HCT116 (cell line): Measurements from ENCODE around the gene BRAT1. TPM values are rescaled to one million over a fixed set of nuclear protein-coding genes. Genes with fewer than 3 reads are reported as not detected.

Experiments used
- ATAC-seq: fragments of 200-7000 bp; cut with Tn5 transposase; 2 replicates; pipeline ENCODE4 v1.9.1; 2020; ENCODE audit warnings: mild to moderate bottlenecking, moderate library complexity
- BruUV-seq: library from RNA; stranded (reverse); fragments of 400-500 nt; replicated peaks from 2 replicates; lab custom pipeline; 2021; lab: Mats Ljungman, UMichigan
- CTCF ChIA-PET: fragments of 300-600 bp; sonication (Branson Sonifier 250); formaldehyde crosslinking; loops from one replicate; lab custom pipeline; 2021; ENCODE audit warnings: antibody characterized with exemption; lab: Charles Lee
- POLR2A ChIA-PET: fragments of 300-600, 350-600 bp; sonication (Branson Sonifier 250); formaldehyde crosslinking; loops from one replicate; lab custom pipeline; 2021; ENCODE audit warnings: antibody characterized with exemption; lab: Charles Lee
- RAD21 ChIA-PET, 2 experiments: fragments of 300-600 bp; sonication (Branson Sonifier 250); formaldehyde crosslinking; loops; one replicate each; lab custom pipeline; 2023; ENCODE audit warnings: low total read pairs in 2 of 2; ENCODE audit not compliant: uncharacterized antibody in 2 of 2, unreplicated experiment in 2 of 2, low non-redundant PET in 1 of 2; lab: Charles Lee
- DNase-seq: peaks from one replicate; pipeline ENCODE4 v3.0.0-alpha.2; 2010; ENCODE audit warnings: low read depth, low spot score
- H2AFZ ChIP-seq: fragments of 200-600 bp; shearing (Covaris generic), sonication (generic); 2 replicates; pipeline ENCODE4 v1.6.1; 2017; ENCODE audit warnings: low read depth, mixed run types, mixed read lengths, antibody characterized with exemption, low read length; ENCODE audit not compliant: poor library complexity, severe bottlenecking
- H3K27ac ChIP-seq: 2 replicates; pipeline ENCODE4 v1.5.1; 2012; ENCODE audit warnings: low read depth, low read length
- H3K27me3 ChIP-seq: fragments of 200-600 bp; sonication (generic); 2 replicates; pipeline ENCODE4 v1.6.1; 2016; ENCODE audit warnings: mixed run types, low read length, mixed read lengths; ENCODE audit not compliant: insufficient read depth
- H3K36me3 ChIP-seq, 2 experiments: fragments of 200-500 bp in 1 of 2; fragments of 200-600 bp in 1 of 2; sonication (Bioruptor generic) in 1 of 2; sonication (generic) in 1 of 2; 2 replicates each; pipeline versions ENCODE4 v1.5.1 to v1.6.1; 2014 to 2016; ENCODE audit warnings: low read length in 2 of 2, inconsistent platforms in 1 of 2, mixed read lengths in 1 of 2, mixed run types in 1 of 2; ENCODE audit not compliant: insufficient read depth in 2 of 2, control insufficient read depth in 1 of 2
- H3K4me1 ChIP-seq, 2 experiments: fragments of 200-600 bp in 1 of 2; sonication (generic) in 1 of 2; 2 replicates each; pipeline versions ENCODE4 v1.5.1 to v1.6.1; 2012 to 2017; ENCODE audit warnings: low read length in 2 of 2, inconsistent platforms in 1 of 2, mild to moderate bottlenecking in 1 of 2, mixed read lengths in 1 of 2, mixed run types in 1 of 2, moderate library complexity in 1 of 2; ENCODE audit not compliant: insufficient read depth in 2 of 2, control insufficient read depth in 1 of 2
- H3K4me2 ChIP-seq: fragments of 200-600 bp; sonication (generic); 2 replicates; pipeline ENCODE4 v1.6.1; 2017; ENCODE audit warnings: mixed run types, low read length, mixed read lengths
- H3K4me3 ChIP-seq, 2 experiments: fragments of 200-600 bp in 1 of 2; sonication (generic) in 1 of 2; replicated peaks in 1 of 2; 2 replicates each; pipeline ENCODE4 v1.5.1; 2011 to 2016; ENCODE audit warnings: low read length in 2 of 2, control low read depth in 1 of 2, low read depth in 1 of 2, mild to moderate bottlenecking in 1 of 2, mixed read lengths in 1 of 2, mixed run types in 1 of 2
- H3K79me2 ChIP-seq: fragments of 200-600 bp; sonication (generic); 2 replicates; pipeline ENCODE4 v1.6.1; 2017; ENCODE audit warnings: mild to moderate bottlenecking, mixed run types, low read length, moderate library complexity, mixed read lengths; ENCODE audit not compliant: insufficient read depth
- H3K9ac ChIP-seq: fragments of 200-600 bp; sonication (generic); 2 replicates; pipeline ENCODE4 v1.6.1; 2016; ENCODE audit warnings: low read length, mixed read lengths
- H3K9me2 ChIP-seq: fragments of 200-600 bp; sonication (generic), shearing (Covaris generic); 2 replicates; pipeline ENCODE4 v1.6.1; 2017; ENCODE audit warnings: mixed run types, mild to moderate bottlenecking, moderate library complexity; ENCODE audit not compliant: insufficient read depth
- H3K9me3 ChIP-seq, 2 experiments: fragments of 200-500 bp in 1 of 2; fragments of 200-600 bp in 1 of 2; sonication (Bioruptor generic) in 1 of 2; sonication (generic) in 1 of 2; 2 replicates each; pipeline ENCODE4 v1.6.1; 2014 to 2017; ENCODE audit warnings: low read length in 2 of 2, mixed read lengths in 2 of 2, inconsistent platforms in 1 of 2, low read depth in 1 of 2, mild to moderate bottlenecking in 1 of 2, mixed run types in 1 of 2, moderate library complexity in 1 of 2; ENCODE audit not compliant: control insufficient read depth in 1 of 2, insufficient read depth in 1 of 2
- H4K20me1 ChIP-seq: fragments of 200-600 bp; sonication (generic), shearing (Covaris generic); 2 replicates; pipeline ENCODE4 v1.6.1; 2017; ENCODE audit warnings: mixed run types, mild to moderate bottlenecking, moderate library complexity; ENCODE audit not compliant: insufficient read depth
- CBX3 ChIP-seq: IDR thresholded peaks from 2 replicates; pipeline ENCODE4 v1.6.1; 2012; ENCODE audit warnings: low read depth
- CEBPB ChIP-seq: IDR thresholded peaks from 2 replicates; pipeline ENCODE4 v1.6.1; 2012; ENCODE audit warnings: low read depth
- RAD21 ChIP-seq: IDR thresholded peaks from 2 replicates; pipeline ENCODE4 v1.6.1; 2012; ENCODE audit warnings: low read depth, mild to moderate bottlenecking
- ZFX ChIP-seq: fragments of 450-650 bp; IDR thresholded peaks from 2 replicates; pipeline ENCODE4 v1.6.1; 2017
- intact Hi-C: fragments of 100-400 bp; cut with micrococcal nuclease; formaldehyde crosslinking; loops from 2 replicates; pipeline ENCODE4 v1.10.0; 2022
- total RNA-seq: library from RNA; stranded (reverse); gene quantifications from one replicate; pipeline ENCODE4 v1.2.1, GENCODE V29; 2021; ENCODE audit not compliant: unreplicated experiment
- TF ChIP-seq, protein P1 (sequence below), 3 experiments: fragments of 200-600 bp in 1 of 3; sonication (generic) in 1 of 3; IDR thresholded peaks in 2 of 3; conservative IDR thresholded peaks in 1 of 3; 2 replicates each; pipeline ENCODE4 v1.5.1; 2012 to 2017; ENCODE audit warnings: low read depth in 2 of 3, low read length in 2 of 3, antibody characterized with exemption in 1 of 3, borderline replicate concordance in 1 of 3, control low read depth in 1 of 3, mild to moderate bottlenecking in 1 of 3, mixed read lengths in 1 of 3, mixed run types in 1 of 3, moderate library complexity in 1 of 3; ENCODE audit not compliant: insufficient read depth in 1 of 3
- TF ChIP-seq, protein P2 (sequence below): IDR thresholded peaks from 2 replicates; pipeline ENCODE4 v1.6.1; 2011; ENCODE audit warnings: mild to moderate bottlenecking, low read length, moderate library complexity; ENCODE audit not compliant: insufficient replicate concordance; ENCODE audit errors: extremely low read depth

Gene BRAT1
- total RNA-seq, 1 experiment from 2014 or later: 47.6 TPM

DNA sequence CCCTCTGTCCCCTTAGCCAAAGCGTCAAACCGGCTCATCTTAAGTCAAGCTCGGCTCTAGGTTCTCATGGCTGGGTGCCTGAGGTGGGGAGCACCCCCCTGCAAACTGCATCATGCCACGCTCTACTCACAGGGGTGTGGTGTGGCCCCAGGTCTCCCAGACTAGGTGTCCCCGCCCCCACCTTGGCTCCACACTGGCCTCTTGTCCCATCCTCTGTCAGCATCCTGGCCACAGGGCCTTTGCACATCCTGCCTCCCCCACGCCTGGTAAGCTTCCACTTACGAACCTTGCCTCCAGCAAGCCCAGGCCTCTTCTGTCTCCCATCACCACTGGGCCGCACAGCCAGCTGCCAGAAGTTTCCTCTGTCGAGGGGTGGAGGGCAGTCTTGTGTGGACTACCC, 58.9 kb downstream of the BRAT1 start:
- no peaks in the 10 kb centered on the region for H3K79me2 ChIP-seq
- TF ChIP-seq RAD21 (no peak), CEBPB (no peak), CBX3 (no peak), ZFX (no peak)
- TF ChIP-seq, protein P1, sequence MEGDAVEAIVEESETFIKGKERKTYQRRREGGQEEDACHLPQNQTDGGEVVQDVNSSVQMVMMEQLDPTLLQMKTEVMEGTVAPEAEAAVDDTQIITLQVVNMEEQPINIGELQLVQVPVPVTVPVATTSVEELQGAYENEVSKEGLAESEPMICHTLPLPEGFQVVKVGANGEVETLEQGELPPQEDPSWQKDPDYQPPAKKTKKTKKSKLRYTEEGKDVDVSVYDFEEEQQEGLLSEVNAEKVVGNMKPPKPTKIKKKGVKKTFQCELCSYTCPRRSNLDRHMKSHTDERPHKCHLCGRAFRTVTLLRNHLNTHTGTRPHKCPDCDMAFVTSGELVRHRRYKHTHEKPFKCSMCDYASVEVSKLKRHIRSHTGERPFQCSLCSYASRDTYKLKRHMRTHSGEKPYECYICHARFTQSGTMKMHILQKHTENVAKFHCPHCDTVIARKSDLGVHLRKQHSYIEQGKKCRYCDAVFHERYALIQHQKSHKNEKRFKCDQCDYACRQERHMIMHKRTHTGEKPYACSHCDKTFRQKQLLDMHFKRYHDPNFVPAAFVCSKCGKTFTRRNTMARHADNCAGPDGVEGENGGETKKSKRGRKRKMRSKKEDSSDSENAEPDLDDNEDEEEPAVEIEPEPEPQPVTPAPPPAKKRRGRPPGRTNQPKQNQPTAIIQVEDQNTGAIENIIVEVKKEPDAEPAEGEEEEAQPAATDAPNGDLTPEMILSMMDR (IDR thresholded peaks at IDR 0.05 in 2 of 3, conservative IDR thresholded peaks at IDR 0.05 in 1 of 3; ENCODE audit: borderline replicate concordance in 1 of 3, insufficient read depth in 1 of 3, low read depth in 2 of 3, low read length in 2 of 3): no peak
- TF ChIP-seq, protein P2, sequence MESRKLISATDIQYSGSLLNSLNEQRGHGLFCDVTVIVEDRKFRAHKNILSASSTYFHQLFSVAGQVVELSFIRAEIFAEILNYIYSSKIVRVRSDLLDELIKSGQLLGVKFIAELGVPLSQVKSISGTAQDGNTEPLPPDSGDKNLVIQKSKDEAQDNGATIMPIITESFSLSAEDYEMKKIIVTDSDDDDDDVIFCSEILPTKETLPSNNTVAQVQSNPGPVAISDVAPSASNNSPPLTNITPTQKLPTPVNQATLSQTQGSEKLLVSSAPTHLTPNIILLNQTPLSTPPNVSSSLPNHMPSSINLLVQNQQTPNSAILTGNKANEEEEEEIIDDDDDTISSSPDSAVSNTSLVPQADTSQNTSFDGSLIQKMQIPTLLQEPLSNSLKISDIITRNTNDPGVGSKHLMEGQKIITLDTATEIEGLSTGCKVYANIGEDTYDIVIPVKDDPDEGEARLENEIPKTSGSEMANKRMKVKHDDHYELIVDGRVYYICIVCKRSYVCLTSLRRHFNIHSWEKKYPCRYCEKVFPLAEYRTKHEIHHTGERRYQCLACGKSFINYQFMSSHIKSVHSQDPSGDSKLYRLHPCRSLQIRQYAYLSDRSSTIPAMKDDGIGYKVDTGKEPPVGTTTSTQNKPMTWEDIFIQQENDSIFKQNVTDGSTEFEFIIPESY: no peak
- TF ChIP-seq, all 23 proteins: peak for 0
- no peaks in the 10 kb centered on the region for H3K9me3 ChIP-seq
- no peaks in the 10 kb centered on the region for H3K27me3 ChIP-seq
- BruUV-seq: no TSS peak
- no peak overlapping the region for H3K27ac ChIP-seq
- CTCF ChIA-PET: no interaction called here
- H3K9me2 ChIP-seq: no peaks in the 10 kb centered on the region
- ATAC-seq: no peak
- no peak overlapping the region for H3K4me2 ChIP-seq
- no peak overlapping the region for H3K4me3 ChIP-seq
- H2AFZ ChIP-seq: no peak overlapping the region
- RAD21 ChIA-PET: no interaction called here
- no peaks in the 10 kb centered on the region for H3K36me3 ChIP-seq
- POLR2A ChIA-PET: no interaction called here
- DNase-seq: no peak
- H4K20me1 ChIP-seq: no peaks in the 10 kb centered on the region
- no peaks in the 10 kb centered on the region; a peak in 1 of 4 replicates for H3K4me1 ChIP-seq
- no peak overlapping the region for H3K9ac ChIP-seq
- intact Hi-C loops: no loop called here
